HG03460 (cell line): ENCODE data around the gene TCF19.
"Not testable (repeated sequence)": the region's sequence is repeated elsewhere in the genome, so short reads cannot be mapped to it uniquely, and the experiment has no call there.

Experiments
- ATAC-seq: cut with Tn5 transposase; IDR thresholded peaks from one replicate; pipeline ENCODE4 v1.9.1; 2021; ENCODE audit not compliant: unreplicated experiment

The TCF19 gene

GRCh38 chr6:31179042-31179386 is 20.6 kb downstream of the TCF19 start:
- no peak for ATAC-seq

- ATAC-seq, result no peak
These were observed 21.5 kb downstream of the TCF19 start for GRCh38 chr6:31179896-31180295.

GRCh38 chr6:31180500-31180899 is 22.1 kb downstream of the TCF19 start:
- no peak for ATAC-seq

GRCh38 chr6:31183287-31183686 is 24.9 kb downstream of the TCF19 start:
- not testable (repeated sequence) for ATAC-seq

- ATAC-seq, result not testable (repeated sequence)
These were observed 25.5 kb downstream of the TCF19 start for GRCh38 chr6:31183859-31184258.

- not testable (repeated sequence) for ATAC-seq
These were observed 27.3 kb downstream of the TCF19 start for GRCh38 chr6:31185695-31186051.

- no peak for ATAC-seq
These were observed 27.8 kb downstream of the TCF19 start for GRCh38 chr6:31186052-31186734.

- no peak for ATAC-seq
These were observed 29.4 kb downstream of the TCF19 start for GRCh38 chr6:31187780-31188194.

GRCh38 chr6:31189223-31189622 is 30.8 kb downstream of the TCF19 start:
- ATAC-seq, result not testable (repeated sequence)

GRCh38 chr6:31190488-31190887 is 32.1 kb downstream of the TCF19 start:
- no peak for ATAC-seq

- ATAC-seq, result not testable (repeated sequence)
These were observed 34.2 kb downstream of the TCF19 start for GRCh38 chr6:31192431-31193105.

- no peak for ATAC-seq
These were observed 34.8 kb downstream of the TCF19 start for GRCh38 chr6:31193206-31193605.

GRCh38 chr6:31194061-31194834 is 35.9 kb downstream of the TCF19 start:
- ATAC-seq, result no peak

GRCh38 chr6:31195308-31195979 is 37.1 kb downstream of the TCF19 start:
- not testable (repeated sequence) for ATAC-seq

GRCh38 chr6:31196251-31197022 is 38.0 kb downstream of the TCF19 start:
- not testable (repeated sequence) for ATAC-seq

GRCh38 chr6:31197559-31198305 is 39.3 kb downstream of the TCF19 start:
- peak; percentile 71 for ATAC-seq

GRCh38 chr6:31199105-31199452 is 40.7 kb downstream of the TCF19 start:
- ATAC-seq, result not testable (repeated sequence)

- ATAC-seq, result no peak
These were observed 44.1 kb downstream of the TCF19 start for GRCh38 chr6:31202259-31203166.
